HepG2 (cell line): ENCODE measurements around the gene RASSF7. TPM values are rescaled to one million over a fixed set of nuclear protein-coding genes. Genes with fewer than 3 reads are reported as not detected.

Experiments
- ADNP ChIP-seq: sonication (generic); formaldehyde crosslinking; IDR thresholded peaks from 2 replicates; pipeline ENCODE4 v1.4.0; 2020; ENCODE audit warnings: missing genetic modification reagents
- ARID3A ChIP-seq: IDR thresholded peaks from 2 replicates; pipeline ENCODE4 v1.6.1; 2012; ENCODE audit warnings: low read depth, low read length, improper control_type of control experiment
- BCL6 ChIP-seq: IDR thresholded peaks from 2 replicates; pipeline ENCODE4 v1.6.1; 2016; ENCODE audit warnings: missing genetic modification reagents, missing compliant biosample characterization
- CHD2 ChIP-seq: IDR thresholded peaks from 2 replicates; pipeline ENCODE4 v1.6.1; 2011; ENCODE audit warnings: low read depth, low read length, improper control_type of control experiment
- DBP ChIP-seq: sonication (generic); formaldehyde crosslinking; IDR thresholded peaks from 2 replicates; pipeline ENCODE4 v1.4.0; 2020; ENCODE audit warnings: missing genetic modification reagents; ENCODE audit errors: not compliant biosample characterization
- DNMT3B ChIP-seq: conservative IDR thresholded peaks from 2 replicates; pipeline ENCODE4 v1.6.1; 2016; ENCODE audit warnings: missing biosample characterization, control low read depth
- EP300 ChIP-seq, 3 experiments: sonication (generic) in 1 of 3; formaldehyde crosslinking in 1 of 3; IDR thresholded peaks; 2 replicates each; pipeline versions ENCODE4 v1.5.1 to v1.6.1; 2011 to 2020; ENCODE audit warnings: low read depth in 2 of 3, low read length in 2 of 3, borderline replicate concordance in 1 of 3, improper control_type of control experiment in 1 of 3, mild to moderate bottlenecking in 1 of 3, missing genetic modification reagents in 1 of 3, moderate library complexity in 1 of 3
- GLMP ChIP-seq: sonication (generic); formaldehyde crosslinking; IDR thresholded peaks from 2 replicates; pipeline ENCODE4 v1.9.0; 2021; ENCODE audit warnings: missing genetic modification reagents, mild to moderate bottlenecking, borderline replicate concordance
- GZF1 ChIP-seq: sonication (generic); formaldehyde crosslinking; IDR thresholded peaks from 2 replicates; pipeline ENCODE4 v1.5.1; 2020; ENCODE audit warnings: mild to moderate bottlenecking, missing genetic modification reagents
- HCFC1 ChIP-seq: fragments of 150-350 bp; IDR thresholded peaks from 2 replicates; pipeline ENCODE4 v1.6.1; 2014; ENCODE audit warnings: low read depth, low read length
- KDM4B ChIP-seq: sonication (generic); formaldehyde crosslinking; IDR thresholded peaks from 2 replicates; pipeline ENCODE4 v1.4.0; 2020; ENCODE audit warnings: missing genetic modification reagents
- KLF12 ChIP-seq: sonication (generic); formaldehyde crosslinking; IDR thresholded peaks from 2 replicates; pipeline ENCODE4 v1.4.0; 2020; ENCODE audit warnings: missing genetic modification reagents, borderline replicate concordance
- MAFG ChIP-seq: sonication (generic); formaldehyde crosslinking; IDR thresholded peaks from 2 replicates; pipeline ENCODE4 v1.5.1; 2020; ENCODE audit warnings: mild to moderate bottlenecking, missing genetic modification reagents
- MIER3 ChIP-seq: IDR thresholded peaks from 2 replicates; pipeline ENCODE4 v1.6.1; 2016; ENCODE audit warnings: missing compliant biosample characterization, borderline replicate concordance
- REPIN1 ChIP-seq: sonication (generic); formaldehyde crosslinking; IDR thresholded peaks from 2 replicates; pipeline ENCODE4 v1.8.0; 2022; ENCODE audit warnings: missing genetic modification reagents, low read depth, mild to moderate bottlenecking, borderline replicate concordance
- TBX2 ChIP-seq: sonication (generic); formaldehyde crosslinking; IDR thresholded peaks from 2 replicates; pipeline ENCODE4 v1.5.0; 2020; ENCODE audit warnings: missing genetic modification reagents, mild to moderate bottlenecking, borderline replicate concordance
- TMF1 ChIP-seq: sonication (generic); formaldehyde crosslinking; IDR thresholded peaks from 2 replicates; pipeline ENCODE4 v1.8.1; 2022; ENCODE audit warnings: low read depth, missing genetic modification reagents
- U2AF2 ChIP-seq: fragments of 200-400 bp; formaldehyde crosslinking; IDR thresholded peaks from 2 replicates; pipeline ENCODE4 v1.6.1; 2017; ENCODE audit warnings: low read depth, mild to moderate bottlenecking, low read length
- ZBTB7A ChIP-seq: sonication (generic); formaldehyde crosslinking; IDR thresholded peaks from 2 replicates; pipeline ENCODE4 v1.8.0; 2022; ENCODE audit warnings: mild to moderate bottlenecking, missing genetic modification reagents
- ZFP41 ChIP-seq: sonication (generic); formaldehyde crosslinking; IDR thresholded peaks from 2 replicates; pipeline ENCODE4 v1.4.0; 2020; ENCODE audit warnings: mild to moderate bottlenecking, missing genetic modification reagents, borderline replicate concordance
- ZNF282 ChIP-seq: fragments of 450-650 bp; IDR thresholded peaks from 2 replicates; pipeline ENCODE4 v1.6.1; 2018; ENCODE audit not compliant: partially characterized antibody
- ZNF292 ChIP-seq: sonication (generic); formaldehyde crosslinking; IDR thresholded peaks from 2 replicates; pipeline ENCODE4 v1.8.1; 2022; ENCODE audit warnings: mild to moderate bottlenecking, low read depth, missing genetic modification reagents, borderline replicate concordance
- ZNF317 ChIP-seq: sonication (generic); formaldehyde crosslinking; IDR thresholded peaks from 2 replicates; pipeline ENCODE4 v1.5.0; 2020; ENCODE audit warnings: mild to moderate bottlenecking, missing genetic modification reagents
- ZNF414 ChIP-seq: sonication (generic); formaldehyde crosslinking; IDR thresholded peaks from 2 replicates; pipeline ENCODE4 v1.5.0; 2020; ENCODE audit warnings: missing genetic modification reagents
- ZNF720 ChIP-seq: sonication (generic); formaldehyde crosslinking; IDR thresholded peaks from 2 replicates; pipeline ENCODE4 v1.4.0; 2020; ENCODE audit warnings: missing genetic modification reagents
- ZSCAN30 ChIP-seq: sonication (generic); formaldehyde crosslinking; IDR thresholded peaks from 2 replicates; pipeline ENCODE4 v1.5.0; 2020; ENCODE audit warnings: mild to moderate bottlenecking, missing genetic modification reagents
- polyA plus RNA-seq, 8 experiments: library from polyadenylated mRNA; depleted of rRNA in 3 of 8; stranded (reverse) in 7 of 8; unstranded in 1 of 8; fragments of >200 nt; fragmentation: Illumina TruSeq in 4 of 8; extraction: Trizol in 4 of 8; gene quantifications; 2 replicates each; pipeline versions ENCODE4 v1.2.1 to v1.2.3, GENCODE V29; 2011 to 2016; ENCODE audit warnings: low read depth in 4 of 8, missing spikeins in 1 of 8, mixed read lengths in 1 of 8; ENCODE audit not compliant: insufficient read depth in 1 of 8
- total RNA-seq, 5 experiments: library from RNA; depleted of rRNA; stranded (reverse); fragments of >200 nt; fragmentation: Illumina TruSeq; extraction: Trizol; gene quantifications; 2 replicates each; pipeline ENCODE4 v1.2.3, GENCODE V29; 2016; ENCODE audit warnings: low read depth in 1 of 5

The RASSF7 gene
- total and polyA plus RNA-seq, 2 of the 13 experiments (the other 11 are each of a cell fraction or from before 2014, with no cell fraction given), result 20.2 to 28.6 TPM

- TF ChIP-seq MAFG (CRISPR knock-in tag) (no peak), ADNP (CRISPR knock-in tag) (no peak), ZNF317 (0 out of 2 replicates have a peak, but pooled peaks have one; percentile 18), GLMP (no peak), KLF12 (no peak), ZNF292 (peak; percentile 88; the same call in 1 of the 2 replicates), HCFC1 (no peak), ZSCAN30 (no peak), CHD2 (no peak), EP300 (IDR thresholded peaks at IDR 0.05; ENCODE audit: low read depth in 2 of 2, low read length in 2 of 2) (peak in 1 of 2 experiments; percentile 53; a peak in 2 of 4 replicates), EP300 (CRISPR knock-in tag; IDR thresholded peaks at IDR 0.05; ENCODE audit: borderline replicate concordance) (peak; percentile 69), ZNF720 (CRISPR knock-in tag) (no peak), ZNF414 (CRISPR knock-in tag) (0 out of 2 replicates have a peak, but pooled peaks have one; percentile 56), DNMT3B (CRISPR knock-in tag) (no peak), REPIN1 (CRISPR knock-in tag) (peak; percentile 77), DBP (no peak), ZBTB7A (CRISPR knock-in tag) (no peak), MIER3 (CRISPR knock-in tag) (peak; percentile 83; the same call in 1 of the 2 replicates), ARID3A (no peak), GZF1 (no peak), TMF1 (no peak), TBX2 (CRISPR knock-in tag) (peak; percentile 83), BCL6 (peak; percentile 76; the same call in 1 of the 2 replicates), ZFP41 (CRISPR knock-in tag) (no peak), ZNF282 (no peak), KDM4B (CRISPR knock-in tag) (peak; percentile 80), U2AF2 (no peak)
Measured at GRCh38 chr11:587978-588380, 27.2 kb downstream of the RASSF7 start (continued).
